ENCODE results near the gene KLHDC7A.

The KLHDC7A gene

DNA sequence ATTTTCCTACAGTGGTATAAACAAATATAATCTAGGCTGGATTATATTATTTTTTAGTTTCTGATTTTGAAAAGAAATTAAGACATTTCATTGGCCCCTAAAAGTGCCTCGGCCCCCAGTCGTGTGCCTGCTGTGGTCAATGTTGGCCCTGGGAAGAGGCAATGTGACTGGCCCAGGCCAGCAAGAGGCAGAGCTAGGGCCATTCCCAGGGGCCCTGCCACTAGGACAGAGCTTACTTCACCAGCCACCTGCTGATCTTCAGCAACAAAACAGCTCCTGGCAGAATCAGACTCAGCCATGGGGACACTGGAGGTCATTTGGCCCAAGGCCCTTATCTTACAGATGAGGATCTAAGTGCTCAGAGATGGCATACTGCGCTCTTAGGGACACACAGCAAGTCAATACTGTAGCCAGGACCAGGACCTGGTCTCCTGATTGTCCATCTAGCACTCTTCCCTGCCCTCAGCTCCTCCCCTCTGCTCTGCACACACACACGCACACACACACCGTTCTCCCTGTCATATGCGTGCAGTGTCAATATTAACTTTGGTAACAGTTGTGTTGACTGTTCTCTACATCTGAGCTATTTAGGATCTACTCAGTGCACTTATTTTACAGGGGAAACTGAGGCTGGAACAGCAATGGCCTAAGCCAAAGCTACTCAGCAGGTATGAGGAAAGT, 16.6 kb upstream of the KLHDC7A start:
- no peak for DNase-seq (ENCODE audit: low spot score)
- in situ Hi-C loops (cut with MboI; ENCODE audit: low pct_unique_long_range_greater_than_20kb, low sequenced_read_pairs, unreplicated experiment), result no loop called here
- TF ChIP-seq, protein P1, sequence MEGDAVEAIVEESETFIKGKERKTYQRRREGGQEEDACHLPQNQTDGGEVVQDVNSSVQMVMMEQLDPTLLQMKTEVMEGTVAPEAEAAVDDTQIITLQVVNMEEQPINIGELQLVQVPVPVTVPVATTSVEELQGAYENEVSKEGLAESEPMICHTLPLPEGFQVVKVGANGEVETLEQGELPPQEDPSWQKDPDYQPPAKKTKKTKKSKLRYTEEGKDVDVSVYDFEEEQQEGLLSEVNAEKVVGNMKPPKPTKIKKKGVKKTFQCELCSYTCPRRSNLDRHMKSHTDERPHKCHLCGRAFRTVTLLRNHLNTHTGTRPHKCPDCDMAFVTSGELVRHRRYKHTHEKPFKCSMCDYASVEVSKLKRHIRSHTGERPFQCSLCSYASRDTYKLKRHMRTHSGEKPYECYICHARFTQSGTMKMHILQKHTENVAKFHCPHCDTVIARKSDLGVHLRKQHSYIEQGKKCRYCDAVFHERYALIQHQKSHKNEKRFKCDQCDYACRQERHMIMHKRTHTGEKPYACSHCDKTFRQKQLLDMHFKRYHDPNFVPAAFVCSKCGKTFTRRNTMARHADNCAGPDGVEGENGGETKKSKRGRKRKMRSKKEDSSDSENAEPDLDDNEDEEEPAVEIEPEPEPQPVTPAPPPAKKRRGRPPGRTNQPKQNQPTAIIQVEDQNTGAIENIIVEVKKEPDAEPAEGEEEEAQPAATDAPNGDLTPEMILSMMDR (IDR thresholded peaks at IDR 0.05; ENCODE audit: extremely low read depth, insufficient read depth, missing control alignments), result no peak

DNA sequence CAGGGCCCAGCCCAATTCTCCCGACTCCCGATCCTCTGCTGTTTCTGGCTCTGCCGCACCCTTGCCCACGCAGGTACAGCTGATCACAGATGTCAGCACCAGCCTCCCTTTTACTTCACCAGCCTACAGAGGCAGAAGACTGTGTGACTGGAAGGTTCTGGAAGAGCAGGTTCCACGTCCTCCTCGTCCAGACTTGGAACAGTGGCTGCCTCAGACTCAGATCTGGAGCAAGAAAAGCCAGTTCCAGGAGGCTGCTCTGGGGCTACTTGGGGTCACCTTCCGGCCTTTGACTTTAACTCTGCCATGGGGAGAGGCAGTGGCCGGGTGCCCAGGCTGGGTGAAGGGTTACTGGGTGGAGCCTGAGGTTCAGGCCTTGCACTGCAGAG, 16.1 kb upstream of the KLHDC7A start:
- TF ChIP-seq, protein P1 (IDR thresholded peaks at IDR 0.05; ENCODE audit: extremely low read depth, insufficient read depth, missing control alignments), result no peak
- in situ Hi-C loops (cut with MboI; ENCODE audit: low pct_unique_long_range_greater_than_20kb, low sequenced_read_pairs, unreplicated experiment), result no loop called here
- DNase-seq (ENCODE audit: low spot score), result no peak

DNA sequence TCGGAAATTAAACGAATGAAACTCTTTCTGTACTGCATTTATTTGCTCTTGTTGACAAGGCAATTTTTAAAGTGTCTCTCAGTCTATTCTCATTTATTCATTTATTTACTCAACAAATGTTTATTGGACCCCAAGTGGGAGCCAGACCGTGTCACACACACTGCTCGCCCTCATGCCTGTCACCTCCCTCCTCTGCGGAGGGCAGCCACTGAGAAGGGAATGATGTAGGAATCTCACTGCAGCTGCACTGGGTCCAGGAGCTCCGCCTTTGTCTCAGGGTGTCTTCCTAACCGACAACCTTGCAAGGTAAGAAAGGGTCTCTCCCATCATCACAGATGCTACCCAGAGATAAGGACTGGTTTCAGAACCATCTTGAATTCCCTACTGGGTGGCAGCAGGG, 14.1 kb upstream of the KLHDC7A start:
- TF ChIP-seq, protein P1 (IDR thresholded peaks at IDR 0.05; ENCODE audit: extremely low read depth, insufficient read depth, missing control alignments), result no peak
- no peak for DNase-seq (ENCODE audit: low spot score)
- in situ Hi-C loops (cut with MboI; ENCODE audit: low pct_unique_long_range_greater_than_20kb, low sequenced_read_pairs, unreplicated experiment), result no loop called here

DNA sequence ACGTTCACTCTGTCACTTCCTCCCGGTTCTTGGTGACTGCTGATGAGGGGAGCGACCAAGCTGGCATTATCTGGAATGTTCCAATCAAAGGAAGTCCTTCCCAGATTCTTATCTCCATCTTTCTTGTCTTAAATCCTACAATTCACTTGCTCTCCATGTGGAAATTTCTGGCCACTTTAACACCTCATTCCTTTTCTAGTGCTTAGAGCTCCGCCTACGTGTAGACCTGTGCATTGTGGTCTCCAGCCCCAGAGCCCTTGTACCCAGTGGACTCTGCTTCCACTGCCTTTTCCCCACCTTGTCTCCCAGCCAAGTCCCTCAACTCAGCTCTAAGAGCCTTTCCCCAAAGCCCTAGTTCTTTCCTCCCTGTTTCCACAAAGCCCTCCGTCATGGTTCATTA, 12.2 kb upstream of the KLHDC7A start:
- in situ Hi-C loops (cut with MboI; ENCODE audit: low pct_unique_long_range_greater_than_20kb, low sequenced_read_pairs, unreplicated experiment), result no loop called here
- TF ChIP-seq, protein P1 (IDR thresholded peaks at IDR 0.05; ENCODE audit: extremely low read depth, insufficient read depth, missing control alignments), result no peak
- no peak for DNase-seq (ENCODE audit: low spot score)

DNA sequence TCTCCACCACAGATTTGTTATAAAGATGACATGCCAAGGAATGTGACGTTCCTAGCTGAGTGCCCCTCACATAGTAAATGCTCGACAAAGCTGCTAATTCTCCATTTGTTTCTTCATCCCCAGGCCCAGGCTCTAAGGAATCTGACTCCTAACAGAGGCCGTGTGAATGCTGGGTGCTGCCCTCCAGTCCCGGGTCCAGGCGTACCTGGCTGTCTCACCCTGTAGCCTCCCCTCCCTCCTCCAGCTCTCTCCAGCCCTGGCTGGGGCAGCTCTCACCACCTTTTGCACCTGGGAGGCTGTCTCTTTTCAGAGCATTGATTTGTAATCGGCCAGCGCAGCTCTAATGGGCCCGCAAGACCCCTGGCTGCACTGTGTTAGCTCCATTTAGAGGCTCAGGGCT, 11.2 kb upstream of the KLHDC7A start:
- in situ Hi-C loops (cut with MboI; ENCODE audit: low pct_unique_long_range_greater_than_20kb, low sequenced_read_pairs, unreplicated experiment), result no loop called here
- TF ChIP-seq, protein P1 (IDR thresholded peaks at IDR 0.05; ENCODE audit: extremely low read depth, insufficient read depth, missing control alignments), result no peak

DNA sequence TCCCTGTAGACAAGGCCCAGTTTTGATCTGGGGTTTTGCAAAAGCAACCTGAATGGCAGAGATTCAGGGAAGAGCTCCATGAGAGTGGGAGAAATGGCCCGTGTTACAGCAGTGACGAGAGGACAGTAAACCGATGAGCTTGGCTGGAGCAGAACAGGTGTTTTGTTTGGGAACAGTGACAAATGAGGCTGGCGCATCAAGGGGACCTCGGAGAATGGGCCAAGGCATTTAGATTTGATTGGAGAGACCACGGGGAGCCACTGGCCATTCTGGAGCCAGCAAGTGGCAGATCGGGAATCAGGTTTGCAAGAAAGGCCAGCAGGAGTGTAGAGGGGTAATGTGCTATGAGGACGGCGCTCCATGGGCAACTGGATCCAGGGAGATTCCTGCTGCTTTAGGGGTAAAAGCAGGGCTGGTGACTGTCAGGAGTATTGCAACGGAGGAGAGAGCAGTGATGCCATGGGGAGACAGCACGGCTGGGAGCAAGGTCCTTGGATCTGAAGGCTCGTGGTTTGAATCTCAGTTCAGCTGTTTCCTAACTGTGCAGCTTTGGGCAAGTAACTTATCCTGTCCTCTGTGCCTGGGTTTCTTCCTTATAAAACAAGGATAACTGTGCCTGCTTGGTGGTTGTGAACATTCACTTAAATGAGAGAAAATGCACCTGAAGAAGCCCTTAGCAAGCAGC, 9.9 kb upstream of the KLHDC7A start:
- in situ Hi-C loops (cut with MboI; ENCODE audit: low pct_unique_long_range_greater_than_20kb, low sequenced_read_pairs, unreplicated experiment), result no loop called here
- TF ChIP-seq, protein P1 (IDR thresholded peaks at IDR 0.05; ENCODE audit: extremely low read depth, insufficient read depth, missing control alignments), result no peak
- DNase-seq (ENCODE audit: low spot score), result no peak

More for the DNA sequence above, 11.2 kb upstream of the KLHDC7A start:
- DNase-seq (ENCODE audit: low spot score), result no peak

Data from GM13977 (cell line).